NCI-H2029 (cell line): Measurements from ENCODE around the gene DYRK3.
"Not testable (repeated sequence)": the region's sequence is repeated elsewhere in the genome, so short reads cannot be mapped to it uniquely, and the experiment has no call there.

Source experiments
- DNase-seq: peaks from one replicate; lab custom pipeline; 2025; lab: John Stamatoyannopoulos, UW

The DYRK3 gene

GRCh38 chr1:206631085-206631509, 4.2 kb upstream of the DYRK3 start:
- peak; percentile 63 for DNase-seq

- no peak for DNase-seq
Measured at GRCh38 chr1:206633708-206634121, 1.6 kb upstream of the DYRK3 start.

- DNase-seq: peak; percentile 87
Measured at GRCh38 chr1:206634365-206635079, 814 bp upstream of the DYRK3 start.

- no peak for DNase-seq
Measured at GRCh38 chr1:206635978-206636345, 626 bp downstream of the DYRK3 start.

DNA sequence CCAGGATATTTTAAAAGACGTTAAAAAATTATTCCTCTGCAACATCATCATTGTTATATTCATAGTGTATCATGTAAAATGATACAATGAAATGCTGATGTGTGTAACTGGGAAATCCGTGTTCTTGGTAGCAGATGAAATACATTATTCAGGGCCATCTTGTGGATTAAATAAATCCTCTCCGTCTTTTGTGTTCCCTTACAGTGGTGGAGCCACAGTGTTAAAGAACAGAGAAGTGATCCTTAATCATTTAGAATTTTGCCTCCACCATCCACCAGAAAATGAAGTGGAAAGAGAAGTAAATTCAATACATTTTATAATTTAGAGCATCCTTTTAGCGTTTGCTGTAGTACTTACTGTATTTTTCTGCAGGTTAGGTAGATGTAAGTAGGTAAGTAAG, 1.3 kb downstream of the DYRK3 start:
- DNase-seq: no peak

DNA sequence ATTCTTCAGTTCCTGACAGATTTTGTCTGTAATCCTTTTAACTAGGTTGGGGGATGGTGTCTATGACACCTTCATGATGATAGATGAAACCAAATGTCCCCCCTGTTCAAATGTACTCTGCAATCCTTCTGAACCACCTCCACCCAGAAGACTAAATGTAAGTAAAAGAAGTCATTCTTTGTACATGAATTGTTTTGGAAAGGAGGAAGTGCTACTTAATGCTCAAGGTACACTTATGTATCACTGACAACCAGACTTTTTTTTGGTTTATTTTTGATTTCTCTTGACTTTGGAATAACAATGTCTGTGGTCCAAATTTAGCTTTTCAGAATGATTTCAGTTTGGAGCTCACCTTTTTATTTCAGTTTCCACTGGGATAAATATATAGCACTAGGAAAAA, 2.3 kb downstream of the DYRK3 start:
- no peak for DNase-seq

GRCh38 chr1:206642074-206642473, 6.7 kb downstream of the DYRK3 start:
- DNase-seq: not testable (repeated sequence)

GRCh38 chr1:206643118-206643698, 7.9 kb downstream of the DYRK3 start:
- DNase-seq: no peak

GRCh38 chr1:206646504-206646903, 11.2 kb downstream of the DYRK3 start:
- DNase-seq: no peak

GRCh38 chr1:206647224-206647623, 11.9 kb downstream of the DYRK3 start:
- no peak for DNase-seq

DNA sequence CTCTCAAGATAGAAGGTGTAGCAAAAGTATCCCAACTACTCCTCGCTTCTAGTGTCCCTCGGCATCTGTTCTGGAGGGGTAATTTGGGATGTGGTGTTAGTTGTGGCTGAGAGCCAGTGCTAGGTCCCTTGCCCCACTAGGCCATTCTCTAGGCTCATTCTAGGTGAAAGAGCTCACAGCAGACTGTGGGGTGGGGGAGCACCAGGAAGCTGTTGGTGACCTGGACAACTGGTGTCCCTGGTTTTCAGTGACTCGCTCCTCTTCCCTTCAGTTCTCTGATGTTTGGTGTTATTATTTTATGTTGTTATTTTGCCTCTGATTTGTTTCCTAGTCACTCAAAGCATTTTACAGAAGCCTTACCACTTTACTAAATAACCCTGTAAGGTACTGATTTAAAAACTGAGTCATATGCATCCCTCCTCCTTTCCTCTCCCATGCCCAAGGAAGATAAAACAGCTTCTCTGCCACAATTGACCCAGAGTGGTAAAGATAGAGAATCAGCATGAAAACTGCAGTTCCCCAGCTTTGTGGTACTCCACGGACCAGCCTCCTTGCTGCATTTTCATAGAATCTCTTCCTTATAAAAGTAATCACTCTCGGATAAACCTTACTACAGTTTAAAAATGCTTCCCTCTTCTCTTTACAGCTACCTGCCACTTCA, 14.1 kb downstream of the DYRK3 start:
- DNase-seq: no peak

GRCh38 chr1:206651014-206651413, 15.7 kb downstream of the DYRK3 start:
- DNase-seq: no peak

GRCh38 chr1:206651958-206652890, 16.9 kb downstream of the DYRK3 start:
- DNase-seq: no peak

GRCh38 chr1:206653715-206654459, 18.6 kb downstream of the DYRK3 start:
- DNase-seq: no peak

DNA sequence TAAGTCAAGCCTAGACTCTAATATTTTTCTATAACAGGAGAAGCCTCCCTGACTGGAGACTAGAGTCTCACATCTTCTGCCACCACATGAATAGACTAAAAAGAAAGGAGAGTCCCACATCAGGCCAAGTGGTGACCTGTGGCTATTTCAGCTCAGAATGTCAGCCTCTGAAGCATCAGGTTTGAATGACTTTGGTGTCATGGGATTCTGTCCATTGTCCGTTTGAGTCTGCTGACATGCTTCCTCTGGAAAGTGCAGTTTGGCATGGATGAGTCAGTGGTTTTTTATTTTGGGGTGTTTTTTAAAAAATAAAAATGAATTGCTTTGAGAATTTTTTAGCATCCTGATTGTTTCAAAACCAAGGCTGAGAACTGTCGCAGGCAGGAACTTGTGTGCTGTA, 19.5 kb downstream of the DYRK3 start:
- no peak for DNase-seq

- DNase-seq: peak; percentile 32
Measured at GRCh38 chr1:206655471-206655882, 20.1 kb downstream of the DYRK3 start.

- DNase-seq: no peak
Measured at GRCh38 chr1:206656936-206657335, 21.6 kb downstream of the DYRK3 start.

GRCh38 chr1:206657751-206658150, 22.4 kb downstream of the DYRK3 start:
- DNase-seq: no peak

GRCh38 chr1:206658264-206658980, 23.1 kb downstream of the DYRK3 start:
- DNase-seq: no peak

- no peak for DNase-seq
Measured at GRCh38 chr1:206658981-206659273, 23.6 kb downstream of the DYRK3 start.

DNA sequence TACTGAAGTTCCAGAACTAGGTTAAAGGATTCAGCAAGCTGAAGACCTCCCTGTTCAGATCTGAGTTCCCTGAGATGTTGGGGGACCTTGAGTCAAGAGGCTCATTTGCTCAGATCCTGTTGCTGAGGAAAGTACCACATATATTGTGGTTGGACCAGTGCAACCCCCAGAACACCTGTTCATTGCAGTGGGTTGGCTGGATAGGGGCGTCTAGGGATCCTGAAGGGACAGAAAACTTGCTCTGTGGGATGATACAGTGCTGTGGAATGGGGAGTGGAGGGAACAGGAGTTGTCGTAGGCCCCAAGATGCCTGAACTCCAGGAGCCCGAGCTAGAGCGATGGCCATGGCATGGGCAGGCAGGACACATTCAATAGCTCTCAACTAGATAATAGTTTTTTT, 24.8 kb downstream of the DYRK3 start:
- DNase-seq: no peak
